Body of pancreas (tissue), 4 donors: ENCODE results near the gene SPATS2.

Source experiments
- POLR2A ChIP-seq, 3 donors: fragments of 450-650 bp; IDR thresholded peaks; one replicate each; pipeline ENCODE4 v1.6.1; 2016; ENCODE audit warnings: antibody characterized with exemption in 3 of 3, mild to moderate bottlenecking in 2 of 3
- TF ChIP-seq, protein P1 (sequence below), 7 experiments: fragments of 450-650 bp in 4 of 7; fragments of 200-600 bp in 3 of 7; sonication (generic) in 3 of 7; IDR thresholded peaks; one replicate each; pipeline ENCODE4 v1.5.1; 2016 to 2019; ENCODE audit warnings: antibody characterized with exemption in 7 of 7

- TF ChIP-seq, protein P1, sequence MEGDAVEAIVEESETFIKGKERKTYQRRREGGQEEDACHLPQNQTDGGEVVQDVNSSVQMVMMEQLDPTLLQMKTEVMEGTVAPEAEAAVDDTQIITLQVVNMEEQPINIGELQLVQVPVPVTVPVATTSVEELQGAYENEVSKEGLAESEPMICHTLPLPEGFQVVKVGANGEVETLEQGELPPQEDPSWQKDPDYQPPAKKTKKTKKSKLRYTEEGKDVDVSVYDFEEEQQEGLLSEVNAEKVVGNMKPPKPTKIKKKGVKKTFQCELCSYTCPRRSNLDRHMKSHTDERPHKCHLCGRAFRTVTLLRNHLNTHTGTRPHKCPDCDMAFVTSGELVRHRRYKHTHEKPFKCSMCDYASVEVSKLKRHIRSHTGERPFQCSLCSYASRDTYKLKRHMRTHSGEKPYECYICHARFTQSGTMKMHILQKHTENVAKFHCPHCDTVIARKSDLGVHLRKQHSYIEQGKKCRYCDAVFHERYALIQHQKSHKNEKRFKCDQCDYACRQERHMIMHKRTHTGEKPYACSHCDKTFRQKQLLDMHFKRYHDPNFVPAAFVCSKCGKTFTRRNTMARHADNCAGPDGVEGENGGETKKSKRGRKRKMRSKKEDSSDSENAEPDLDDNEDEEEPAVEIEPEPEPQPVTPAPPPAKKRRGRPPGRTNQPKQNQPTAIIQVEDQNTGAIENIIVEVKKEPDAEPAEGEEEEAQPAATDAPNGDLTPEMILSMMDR (IDR thresholded peaks at IDR 0.05) = no peak
- no peak for TF ChIP-seq POLR2A (IDR thresholded peaks at IDR 0.05)
These were observed 24.1 kb upstream of the SPATS2 start for GRCh38 chr12:49342914-49343731.
